SU-DHL-6 (cell line): ENCODE measurements around the gene SERPINI1.
A peak's percentile ranks its signal among the peaks of the same experiment; 100 is the strongest.

Source experiments
- H2AFZ ChIP-seq: fragments of 200-600 bp; sonication (generic); 2 replicates; pipeline ENCODE4 v1.6.1; 2014; ENCODE audit warnings: low read depth, mild to moderate bottlenecking, moderate library complexity, mixed read lengths, antibody characterized with exemption, low read length; ENCODE audit not compliant: severe bottlenecking
- H3F3A ChIP-seq: fragments of 200-600 bp; shearing (Covaris generic); 2 replicates; pipeline ENCODE4 v1.6.0; 2016; ENCODE audit warnings: antibody characterized with exemption, mild to moderate bottlenecking; ENCODE audit not compliant: insufficient read depth
- H3K27ac ChIP-seq: fragments of 200-600 bp; sonication (generic); 2 replicates; pipeline ENCODE4 v1.5.1; 2016; ENCODE audit warnings: low read depth, mild to moderate bottlenecking, low read length, moderate library complexity, mixed read lengths
- H3K27me3 ChIP-seq: fragments of 200-600 bp; sonication (generic), shearing (Covaris generic); 2 replicates; pipeline ENCODE4 v1.6.0; 2014; ENCODE audit warnings: mild to moderate bottlenecking, low read length
- H3K36me3 ChIP-seq: fragments of 200-600 bp; sonication (generic); 2 replicates; pipeline ENCODE4 v1.6.1; 2014; ENCODE audit warnings: mild to moderate bottlenecking, low read length, mixed read lengths
- H3K4me2 ChIP-seq: fragments of 300-600, 200-600 bp; shearing (Covaris generic), sonication (generic); 2 replicates; pipeline ENCODE4 v1.6.0; 2014; ENCODE audit warnings: low read length, low read depth, mild to moderate bottlenecking; ENCODE audit not compliant: poor library complexity, severe bottlenecking
- H3K4me3 ChIP-seq: fragments of 200-600 bp; sonication (generic); 2 replicates; pipeline ENCODE4 v1.5.1; 2014; ENCODE audit warnings: antibody characterized with exemption, low read length, mild to moderate bottlenecking, mixed read lengths; ENCODE audit not compliant: insufficient read depth, poor library complexity, severe bottlenecking
- H3K79me2 ChIP-seq: fragments of 200-600 bp; sonication (generic); 2 replicates; pipeline ENCODE4 v1.6.1; 2014; ENCODE audit warnings: mild to moderate bottlenecking, low read length, moderate library complexity; ENCODE audit not compliant: insufficient read depth
- H3K9ac ChIP-seq: fragments of 200-600 bp; sonication (generic); 2 replicates; pipeline ENCODE4 v1.7.0; 2014; ENCODE audit warnings: mild to moderate bottlenecking, low read length
- H3K9me2 ChIP-seq: fragments of 200-600 bp; sonication (generic); replicated peaks from 2 replicates; pipeline ENCODE4 v1.6.1; 2014; ENCODE audit warnings: low read length; ENCODE audit not compliant: insufficient read depth
- H3K9me3 ChIP-seq: fragments of 200-600 bp; sonication (generic); 2 replicates; pipeline ENCODE4 v1.6.1; 2014; ENCODE audit warnings: low read length, mixed read lengths; ENCODE audit not compliant: insufficient read depth
- H4K20me1 ChIP-seq: fragments of 200-600 bp; sonication (generic); 2 replicates; pipeline ENCODE4 v1.6.1; 2014; ENCODE audit warnings: low read depth, mild to moderate bottlenecking, antibody characterized with exemption, low read length, moderate library complexity, mixed read lengths
- CTCF ChIP-seq: fragments of 200-600 bp; sonication (generic); IDR thresholded peaks from one replicate; pipeline ENCODE4 v1.5.1; 2017; ENCODE audit warnings: antibody characterized with exemption, mild to moderate bottlenecking, low read length, moderate library complexity; ENCODE audit not compliant: insufficient read depth, poor library complexity, severe bottlenecking
- EZH2phosphoT487 ChIP-seq: fragments of 200-600 bp; sonication (generic), shearing (Covaris generic); conservative IDR thresholded peaks from 2 replicates; pipeline ENCODE4 v1.6.1; 2018; ENCODE audit warnings: mild to moderate bottlenecking, antibody characterized with exemption, low read length, moderate library complexity, mixed read lengths

Gene SERPINI1

GRCh38 chr3:167785790-167786189 lies 50.3 kb downstream of the SERPINI1 start:
- H3K9me3 ChIP-seq = no peaks in the 10 kb centered on the region
- H4K20me1 ChIP-seq = no peaks in the 10 kb centered on the region
- no peak overlapping the region for H3K4me3 ChIP-seq
- no peaks in the 10 kb centered on the region for H3K79me2 ChIP-seq
- H3K27me3 ChIP-seq = no peaks in the 10 kb centered on the region
- no peak overlapping the region for H3K27ac ChIP-seq
- TF ChIP-seq CTCF = no peak
- no peak for TF ChIP-seq EZH2phosphoT487
- no peak overlapping the region for H3K9ac ChIP-seq
- peaks cover 13% of the 10 kb centered on the region; the same call in 1 of the 2 replicates for H3K36me3 ChIP-seq
- H2AFZ ChIP-seq = no peak overlapping the region
- no peaks in the 10 kb centered on the region for H3F3A ChIP-seq
- H3K9me2 ChIP-seq = no peaks in the 10 kb centered on the region
- H3K4me2 ChIP-seq = no peak overlapping the region

GRCh38 chr3:167787440-167787839 lies 51.9 kb downstream of the SERPINI1 start:
- Histone ChIP-seq H3K4me3 (no peak overlapping the region), H4K20me1 (no peaks in the 10 kb centered on the region), H3K9ac (no peak overlapping the region), H3K9me3 (no peaks in the 10 kb centered on the region), H3K4me2 (no peak overlapping the region), H3K27ac (no peak overlapping the region), H3F3A (no peaks in the 10 kb centered on the region), H3K27me3 (no peaks in the 10 kb centered on the region), H3K79me2 (no peaks in the 10 kb centered on the region), H2AFZ (no peak overlapping the region), H3K36me3 (peaks cover 13% of the 10 kb centered on the region; the same call in 1 of the 2 replicates), H3K9me2 (no peaks in the 10 kb centered on the region)
- TF ChIP-seq EZH2phosphoT487 = no peak
- no peak for TF ChIP-seq CTCF

DNA sequence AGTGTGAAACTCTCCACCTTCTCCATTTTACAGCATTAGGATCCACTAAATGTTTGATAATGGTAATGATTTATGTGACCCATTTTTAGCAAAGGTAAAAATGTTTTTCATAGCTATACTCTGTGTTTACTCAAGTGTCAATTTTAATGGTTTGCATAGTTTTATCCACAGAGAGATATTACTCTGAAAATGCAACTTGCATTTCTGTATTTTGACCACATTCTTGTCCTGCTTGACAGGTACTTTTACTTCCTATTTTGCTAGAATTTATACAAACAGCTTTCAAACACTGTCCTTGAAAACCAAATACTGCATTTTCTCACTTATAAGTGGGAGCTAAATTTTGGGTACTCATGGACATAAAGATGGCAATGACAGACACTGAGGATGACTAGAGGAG lies 62.9 kb downstream of the SERPINI1 start:
- no peaks in the 10 kb centered on the region for H3K27me3 ChIP-seq

More for the DNA sequence above, 62.9 kb downstream of the SERPINI1 start:
- peak overlapping the region; percentile 35 for H3K4me2 ChIP-seq
- H3K9me2 ChIP-seq = no peaks in the 10 kb centered on the region
- H3K36me3 ChIP-seq = no peaks in the 10 kb centered on the region
- no peaks in the 10 kb centered on the region for H3F3A ChIP-seq
- no peaks in the 10 kb centered on the region for H3K9me3 ChIP-seq
- H3K4me3 ChIP-seq = no peak overlapping the region
- no peak overlapping the region for H2AFZ ChIP-seq
- TF ChIP-seq EZH2phosphoT487 (no peak), CTCF (no peak)
- H3K27ac ChIP-seq = peak overlapping the region; percentile 25; the same call in 1 of the 2 replicates
- H3K9ac ChIP-seq = no peak overlapping the region
- no peaks in the 10 kb centered on the region for H4K20me1 ChIP-seq
- H3K79me2 ChIP-seq = no peaks in the 10 kb centered on the region
